ENCODE results near the gene TFPI.
A peak's percentile ranks its signal among the peaks of the same experiment; 100 is the strongest.

TFPI gene

GRCh38 chr2:187461294-187462261 is 92.7 kb downstream of the TFPI start:
- DNase-seq = no peak

- no peak for DNase-seq
These were observed 95.0 kb downstream of the TFPI start for GRCh38 chr2:187459256-187459655.

- peak; percentile 39 for DNase-seq
These were observed 101.1 kb downstream of the TFPI start for GRCh38 chr2:187453078-187453641.

GRCh38 chr2:187451510-187451909 is 102.7 kb downstream of the TFPI start:
- DNase-seq = no peak

GRCh38 chr2:187447336-187447735 is 106.9 kb downstream of the TFPI start:
- no peak for DNase-seq

- DNase-seq = no peak
These were observed 107.5 kb downstream of the TFPI start for GRCh38 chr2:187446711-187447110.

- DNase-seq = no peak
These were observed 109.2 kb downstream of the TFPI start for GRCh38 chr2:187445051-187445450.

GRCh38 chr2:187442778-187443177 is 111.5 kb downstream of the TFPI start:
- DNase-seq = no peak

- no peak for DNase-seq
These were observed 111.9 kb downstream of the TFPI start for GRCh38 chr2:187442378-187442777.

GRCh38 chr2:187440101-187440675 is 114.0 kb downstream of the TFPI start:
- no peak for DNase-seq

- no peak for DNase-seq
These were observed 115.8 kb downstream of the TFPI start for GRCh38 chr2:187438455-187438854.

- DNase-seq = no peak
These were observed 118.5 kb downstream of the TFPI start for GRCh38 chr2:187435756-187436155.

GRCh38 chr2:187435078-187435477 is 119.2 kb downstream of the TFPI start:
- no peak for DNase-seq

GRCh38 chr2:187434342-187434785 is 119.9 kb downstream of the TFPI start:
- no peak for DNase-seq

GRCh38 chr2:187431911-187432310 is 122.3 kb downstream of the TFPI start:
- DNase-seq = no peak

GRCh38 chr2:187429989-187430388 is 124.2 kb downstream of the TFPI start:
- DNase-seq = no peak

- DNase-seq = no peak
These were observed 130.1 kb downstream of the TFPI start for GRCh38 chr2:187424146-187424545.

GRCh38 chr2:187422282-187422681 is 132.0 kb downstream of the TFPI start:
- DNase-seq = no peak

- DNase-seq = no peak
These were observed 132.7 kb downstream of the TFPI start for GRCh38 chr2:187421519-187421918.

- DNase-seq = no peak
These were observed 134.4 kb downstream of the TFPI start for GRCh38 chr2:187419808-187420207.

GRCh38 chr2:187415449-187415848 is 138.8 kb downstream of the TFPI start:
- DNase-seq = no peak

All from NCI-H2081 treated with DMSO at 0.1 percent for 48 hours (cell line).